ENCODE results near the gene ACAN.
"Not testable (repeated sequence)": the region's sequence is repeated elsewhere in the genome, so short reads cannot be mapped to it uniquely, and the experiment has no call there.

The ACAN gene

GRCh38 chr15:88904624-88905327 is 101.5 kb downstream of the ACAN start:
- peak; percentile 90 for DNase-seq

- DNase-seq: no peak
Measured at GRCh38 chr15:88905576-88905975, 102.3 kb downstream of the ACAN start.

GRCh38 chr15:88906130-88906529 is 102.9 kb downstream of the ACAN start:
- DNase-seq: no peak

GRCh38 chr15:88906551-88906950 is 103.3 kb downstream of the ACAN start:
- no peak for DNase-seq

- no peak for DNase-seq
Measured at GRCh38 chr15:88907111-88907510, 103.9 kb downstream of the ACAN start.

GRCh38 chr15:88908123-88908522 is 104.9 kb downstream of the ACAN start:
- DNase-seq: no peak

- no peak for DNase-seq
Measured at GRCh38 chr15:88908697-88909621, 105.7 kb downstream of the ACAN start.

- no peak for DNase-seq
Measured at GRCh38 chr15:88909956-88910831, 107.0 kb downstream of the ACAN start.

GRCh38 chr15:88911766-88912118 is 108.5 kb downstream of the ACAN start:
- DNase-seq: no peak

- DNase-seq: no peak
Measured at GRCh38 chr15:88912500-88912921, 109.3 kb downstream of the ACAN start.

GRCh38 chr15:88913017-88913849 is 110.0 kb downstream of the ACAN start, which contains the start of gene MFGE8:
TSS of gene MFGE8 (minus strand) at chr15:88913379. CDS start at chr15:88913319, 60 bp downstream.
- peak; percentile 86 for DNase-seq

- no peak for DNase-seq
Measured at GRCh38 chr15:88913850-88914169, 110.6 kb downstream of the ACAN start.

GRCh38 chr15:88915354-88915753 is 112.1 kb downstream of the ACAN start:
- DNase-seq: no peak

GRCh38 chr15:88917760-88918159 is 114.5 kb downstream of the ACAN start:
- no peak for DNase-seq

GRCh38 chr15:88918738-88919137 is 115.5 kb downstream of the ACAN start:
- DNase-seq: peak; percentile 38

GRCh38 chr15:88920186-88920891 is 117.1 kb downstream of the ACAN start:
- DNase-seq: no peak

GRCh38 chr15:88920892-88921435 is 117.7 kb downstream of the ACAN start:
- DNase-seq: not testable (repeated sequence)
